Neural progenitor cell (in vitro differentiated cells): Measurements from ENCODE around the gene GSDMA. TPM values are rescaled to one million over a fixed set of nuclear protein-coding genes. Genes with fewer than 3 reads are reported as not detected.

Experiments
- DNase-seq: peaks from one replicate; pipeline ENCODE4 v3.0.0-alpha.2; 2016; ENCODE audit warnings: low spot score
- H2AFZ ChIP-seq: fragments of 200-600 bp; sonication (generic); replicated peaks from 2 replicates; pipeline ENCODE4 v1.6.1; 2016; ENCODE audit warnings: antibody characterized with exemption
- H3F3A ChIP-seq: fragments of 200-600 bp; sonication (generic); 2 replicates; pipeline ENCODE4 v1.6.1; 2016; ENCODE audit warnings: antibody characterized with exemption, low read depth
- H3K27ac ChIP-seq: fragments of 200-600 bp; sonication (generic); 2 replicates; pipeline ENCODE4 v1.5.1; 2016; ENCODE audit warnings: mild to moderate bottlenecking
- H3K27me3 ChIP-seq: fragments of 200-600 bp; sonication (generic); 2 replicates; pipeline ENCODE4 v1.6.1; 2016; ENCODE audit warnings: mild to moderate bottlenecking, moderate library complexity
- H3K36me3 ChIP-seq: fragments of 200-600 bp; sonication (generic); 2 replicates; pipeline ENCODE4 v1.5.1; 2016
- H3K4me1 ChIP-seq: fragments of 200-600 bp; sonication (generic); 2 replicates; pipeline ENCODE4 v1.6.1; 2016; ENCODE audit warnings: mixed run types
- H3K4me2 ChIP-seq: fragments of 200-600 bp; sonication (generic); 2 replicates; pipeline ENCODE4 v1.6.1; 2016
- H3K4me3 ChIP-seq: fragments of 200-600 bp; sonication (generic); 2 replicates; pipeline ENCODE4 v1.5.1; 2016
- H3K79me2 ChIP-seq: fragments of 200-600 bp; sonication (generic); 2 replicates; pipeline ENCODE4 v1.6.1; 2016; ENCODE audit warnings: low read depth
- H3K9ac ChIP-seq: fragments of 200-600 bp; sonication (generic); 2 replicates; pipeline ENCODE4 v1.6.1; 2016
- H3K9me3 ChIP-seq: fragments of 200-600 bp; sonication (generic); 2 replicates; pipeline ENCODE4 v1.5.1; 2016; ENCODE audit warnings: low read depth
- H4K20me1 ChIP-seq: fragments of 200-600 bp; sonication (generic); 2 replicates; pipeline ENCODE4 v1.6.1; 2016; ENCODE audit warnings: low read depth
- H3K27ac Mint-ChIP-seq: 3 replicates; pipeline ENCODE4 v1.8.0; 2021; ENCODE audit warnings: mixed read lengths
- H3K27me3 Mint-ChIP-seq: 2 replicates; pipeline ENCODE4 v1.8.0; 2022; ENCODE audit warnings: low read depth, mild to moderate bottlenecking, inconsistent platforms, moderate library complexity, mixed read lengths; ENCODE audit not compliant: insufficient read depth
- H3K36me3 Mint-ChIP-seq: 3 replicates; pipeline ENCODE4 v1.8.0; 2021; ENCODE audit warnings: mixed read lengths
- H3K4me1 Mint-ChIP-seq: 3 replicates; pipeline ENCODE4 v1.8.0; 2021; ENCODE audit warnings: mixed read lengths
- H3K4me3 Mint-ChIP-seq: 3 replicates; pipeline ENCODE4 v1.8.0; 2021; ENCODE audit warnings: mild to moderate bottlenecking, moderate library complexity, mixed read lengths
- H3K9me3 Mint-ChIP-seq: 3 replicates; pipeline ENCODE4 v1.8.0; 2020; ENCODE audit warnings: mixed read lengths
- CTCF ChIP-seq: fragments of 200-600 bp; sonication (generic); IDR thresholded peaks from 2 replicates; pipeline ENCODE4 v1.5.1; 2017; ENCODE audit warnings: antibody characterized with exemption, mild to moderate bottlenecking
- EZH2 ChIP-seq: fragments of 200-600 bp; sonication (generic); IDR thresholded peaks from 2 replicates; pipeline ENCODE4 v1.6.1; 2017; ENCODE audit warnings: antibody characterized with exemption, mild to moderate bottlenecking, moderate library complexity
- EZH2phosphoT487 ChIP-seq: fragments of 200-600 bp; sonication (generic); IDR thresholded peaks from 2 replicates; pipeline ENCODE4 v1.6.1; 2017; ENCODE audit warnings: antibody characterized with exemption
- total RNA-seq: library from RNA; depleted of rRNA; stranded (reverse); fragments of >200 nt; gene quantifications from 2 replicates; pipeline ENCODE4 v1.2.3, GENCODE V29; 2015; ENCODE audit warnings: low replicate concordance

Gene GSDMA
- total RNA-seq, 1 donor from 2014 or later: not detected

GRCh38 chr17:39937447-39937846 is 25.4 kb upstream of the GSDMA start:
- no peak overlapping the region for H3K9ac ChIP-seq
- H3K4me3 ChIP-seq: no peak overlapping the region
- H3K9me3 Mint-ChIP-seq: no peaks in the 10 kb centered on the region
- H3K79me2 ChIP-seq: no peaks in the 10 kb centered on the region
- H3F3A ChIP-seq: no peaks in the 10 kb centered on the region
- H3K4me1 ChIP-seq: peaks cover 3% of the 10 kb centered on the region
- H3K36me3 Mint-ChIP-seq: no peaks in the 10 kb centered on the region
- H3K4me1 Mint-ChIP-seq: peaks cover 25% of the 10 kb centered on the region
- no peak for DNase-seq
- H2AFZ ChIP-seq: no peak overlapping the region
- no peaks in the 10 kb centered on the region for H3K27me3 ChIP-seq
- H3K4me3 Mint-ChIP-seq: no peak overlapping the region
- H3K9me3 ChIP-seq: no peaks in the 10 kb centered on the region
- TF ChIP-seq EZH2phosphoT487 (no peak), EZH2 (no peak), CTCF (no peak)
- H3K27ac Mint-ChIP-seq: no peak overlapping the region
- H3K27me3 Mint-ChIP-seq: peaks cover 3% of the 10 kb centered on the region
- H3K4me2 ChIP-seq: no peak overlapping the region
- H4K20me1 ChIP-seq: no peaks in the 10 kb centered on the region
- no peak overlapping the region for H3K27ac ChIP-seq
- no peaks in the 10 kb centered on the region for H3K36me3 ChIP-seq

- peaks cover 23% of the 10 kb centered on the region for H3K4me1 Mint-ChIP-seq
Observed at GRCh38 chr17:39938140-39938869, 24.5 kb upstream of the GSDMA start.

GRCh38 chr17:39939106-39939505 is 23.7 kb upstream of the GSDMA start:
- Histone ChIP-seq H2AFZ (no peak overlapping the region), H3K79me2 (no peaks in the 10 kb centered on the region), H3F3A (no peaks in the 10 kb centered on the region), H3K36me3 (no peaks in the 10 kb centered on the region), H3K27ac (no peak overlapping the region), H3K4me3 (no peak overlapping the region), H3K27me3 (no peaks in the 10 kb centered on the region), H4K20me1 (no peaks in the 10 kb centered on the region), H3K9me3 (no peaks in the 10 kb centered on the region), H3K4me1 (peaks cover 3% of the 10 kb centered on the region), H3K4me2 (no peak overlapping the region), H3K9ac (no peak overlapping the region)
- DNase-seq: no peak
- Mint-ChIP-seq H3K27ac (no peak overlapping the region), H3K27me3 (peaks cover 5% of the 10 kb centered on the region), H3K9me3 (no peaks in the 10 kb centered on the region), H3K4me3 (no peak overlapping the region), H3K36me3 (no peaks in the 10 kb centered on the region), H3K4me1 (peaks cover 20% of the 10 kb centered on the region)
- no peak for TF ChIP-seq EZH2
- TF ChIP-seq EZH2phosphoT487: no peak
- no peak for TF ChIP-seq CTCF

More at GRCh38 chr17:39938140-39938869, 24.5 kb upstream of the GSDMA start:
- Histone ChIP-seq H3K79me2 (no peaks in the 10 kb centered on the region), H3F3A (no peaks in the 10 kb centered on the region), H3K4me2 (no peak overlapping the region), H3K27ac (no peak overlapping the region), H3K27me3 (no peaks in the 10 kb centered on the region), H3K36me3 (no peaks in the 10 kb centered on the region), H3K9me3 (no peaks in the 10 kb centered on the region), H3K4me3 (no peak overlapping the region), H4K20me1 (no peaks in the 10 kb centered on the region), H2AFZ (no peak overlapping the region), H3K4me1 (peaks cover 3% of the 10 kb centered on the region), H3K9ac (no peak overlapping the region)
- H3K36me3 Mint-ChIP-seq: no peaks in the 10 kb centered on the region
- TF ChIP-seq EZH2 (no peak), CTCF (no peak), EZH2phosphoT487 (no peak)
- H3K27ac Mint-ChIP-seq: no peak overlapping the region
- no peak for DNase-seq
- peaks cover 4% of the 10 kb centered on the region for H3K27me3 Mint-ChIP-seq
- no peak overlapping the region for H3K4me3 Mint-ChIP-seq
- H3K9me3 Mint-ChIP-seq: no peaks in the 10 kb centered on the region
